Measurements from ENCODE around the gene ISM1.

Gene ISM1

DNA sequence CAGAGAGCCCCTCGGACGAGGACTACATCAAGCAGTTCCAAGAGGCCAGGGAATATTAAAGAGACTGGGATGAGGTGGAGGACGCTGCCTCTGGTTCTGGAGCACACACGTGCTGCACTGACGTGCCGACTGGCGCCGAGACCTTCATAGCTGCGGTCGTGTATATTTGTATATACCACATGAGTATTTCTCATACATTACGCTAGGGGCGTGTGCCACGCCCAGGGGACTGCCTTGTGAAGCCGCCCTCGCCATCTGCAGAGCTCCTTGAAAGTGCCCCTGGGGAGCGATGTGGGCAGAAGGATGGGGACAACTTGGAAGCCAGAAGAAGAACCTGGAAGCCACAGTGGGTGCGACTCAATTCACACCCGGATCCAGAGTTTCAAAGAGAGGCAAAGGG is 78.3 kb downstream of the ISM1 start:
- H3K27ac ChIP-seq, result no peak overlapping the region
- DNase-seq, result no peak
- H3K36me3 ChIP-seq, result no peaks in the 10 kb centered on the region
- H3K4me3 ChIP-seq (ENCODE audit: low read depth, low read length), result no peak overlapping the region
- TF ChIP-seq, protein P1, sequence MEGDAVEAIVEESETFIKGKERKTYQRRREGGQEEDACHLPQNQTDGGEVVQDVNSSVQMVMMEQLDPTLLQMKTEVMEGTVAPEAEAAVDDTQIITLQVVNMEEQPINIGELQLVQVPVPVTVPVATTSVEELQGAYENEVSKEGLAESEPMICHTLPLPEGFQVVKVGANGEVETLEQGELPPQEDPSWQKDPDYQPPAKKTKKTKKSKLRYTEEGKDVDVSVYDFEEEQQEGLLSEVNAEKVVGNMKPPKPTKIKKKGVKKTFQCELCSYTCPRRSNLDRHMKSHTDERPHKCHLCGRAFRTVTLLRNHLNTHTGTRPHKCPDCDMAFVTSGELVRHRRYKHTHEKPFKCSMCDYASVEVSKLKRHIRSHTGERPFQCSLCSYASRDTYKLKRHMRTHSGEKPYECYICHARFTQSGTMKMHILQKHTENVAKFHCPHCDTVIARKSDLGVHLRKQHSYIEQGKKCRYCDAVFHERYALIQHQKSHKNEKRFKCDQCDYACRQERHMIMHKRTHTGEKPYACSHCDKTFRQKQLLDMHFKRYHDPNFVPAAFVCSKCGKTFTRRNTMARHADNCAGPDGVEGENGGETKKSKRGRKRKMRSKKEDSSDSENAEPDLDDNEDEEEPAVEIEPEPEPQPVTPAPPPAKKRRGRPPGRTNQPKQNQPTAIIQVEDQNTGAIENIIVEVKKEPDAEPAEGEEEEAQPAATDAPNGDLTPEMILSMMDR (IDR thresholded peaks at IDR 0.05; ENCODE audit: low read depth, low read length), result no peak
- H3K27me3 ChIP-seq (ENCODE audit: insufficient read depth, low read depth, severe bottlenecking), result no peaks in the 10 kb centered on the region
- no peaks in the 10 kb centered on the region for H3K9me3 ChIP-seq (ENCODE audit: severe bottlenecking)

DNA sequence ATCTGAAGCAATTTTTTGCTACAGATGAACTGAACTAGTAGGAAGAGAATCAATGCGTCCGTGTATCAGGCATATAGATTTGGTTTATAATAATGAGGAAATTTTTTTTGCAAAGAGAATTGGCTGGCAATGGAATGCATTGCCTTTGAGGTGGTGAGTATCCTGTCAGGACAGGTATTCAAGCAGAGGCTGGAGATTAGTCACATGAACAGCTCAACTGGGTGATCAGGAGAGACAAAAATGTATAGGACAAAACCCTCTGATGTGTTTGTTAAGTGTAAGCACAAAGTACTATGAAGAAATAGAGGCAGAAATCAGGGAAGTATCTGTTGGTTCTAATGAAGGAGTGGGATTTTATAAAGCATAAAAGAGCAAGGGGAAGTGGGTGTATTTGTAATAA is 80.5 kb downstream of the ISM1 start:
- Histone ChIP-seq H3K36me3 (no peaks in the 10 kb centered on the region), H3K27me3 (ENCODE audit: insufficient read depth, low read depth, severe bottlenecking) (no peaks in the 10 kb centered on the region), H3K27ac (no peak overlapping the region), H3K4me3 (ENCODE audit: low read depth, low read length) (no peak overlapping the region), H3K9me3 (ENCODE audit: severe bottlenecking) (no peaks in the 10 kb centered on the region)
- TF ChIP-seq, protein P1 (IDR thresholded peaks at IDR 0.05; ENCODE audit: low read depth, low read length), result no peak
- DNase-seq, result no peak

DNA sequence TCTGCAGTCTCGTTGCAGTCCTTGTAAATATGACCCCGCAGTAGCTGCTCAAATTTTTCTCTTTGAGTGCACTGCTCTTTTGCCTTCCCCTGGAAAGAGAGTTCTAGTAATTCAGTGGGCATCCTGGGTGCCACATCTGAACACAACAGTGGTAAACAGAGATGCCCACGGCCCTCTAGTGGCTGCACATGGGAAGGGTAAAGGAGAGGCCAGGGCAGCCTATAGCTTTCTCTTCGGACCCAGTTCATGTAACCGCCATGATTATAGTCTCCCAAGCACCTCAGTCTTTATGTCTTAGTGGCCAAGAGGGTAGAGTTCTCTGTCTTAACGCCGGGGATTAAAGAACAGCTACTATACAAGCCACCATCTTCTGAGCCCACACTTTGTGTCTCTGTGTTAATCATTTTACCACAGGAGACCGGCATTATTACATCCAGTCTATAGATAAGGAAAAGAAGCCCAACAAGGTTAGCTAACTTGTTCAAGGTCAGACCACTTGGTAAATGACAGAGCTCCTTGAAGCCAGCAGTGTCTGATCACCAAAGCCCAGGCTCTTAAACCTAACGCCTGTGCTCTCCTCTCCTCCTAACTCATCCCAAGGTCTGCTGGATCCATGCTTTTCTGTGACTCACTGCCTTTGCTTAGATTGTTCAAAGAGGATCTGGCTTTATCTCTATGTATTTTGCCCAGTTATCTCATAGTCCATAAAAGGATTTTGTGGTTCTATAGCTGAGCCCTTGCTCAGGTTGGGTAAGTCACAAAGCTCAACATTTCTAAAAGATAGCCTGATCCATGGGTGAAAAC is 81.8 kb downstream of the ISM1 start:
- Histone ChIP-seq H3K9me3 (ENCODE audit: severe bottlenecking) (no peaks in the 10 kb centered on the region), H3K27ac (no peak overlapping the region), H3K36me3 (no peaks in the 10 kb centered on the region), H3K4me3 (ENCODE audit: low read depth, low read length) (no peak overlapping the region), H3K27me3 (ENCODE audit: insufficient read depth, low read depth, severe bottlenecking) (no peaks in the 10 kb centered on the region)
- TF ChIP-seq, protein P1 (IDR thresholded peaks at IDR 0.05; ENCODE audit: low read depth, low read length), result peak; percentile 85
- DNase-seq, result peak; percentile 62

DNA sequence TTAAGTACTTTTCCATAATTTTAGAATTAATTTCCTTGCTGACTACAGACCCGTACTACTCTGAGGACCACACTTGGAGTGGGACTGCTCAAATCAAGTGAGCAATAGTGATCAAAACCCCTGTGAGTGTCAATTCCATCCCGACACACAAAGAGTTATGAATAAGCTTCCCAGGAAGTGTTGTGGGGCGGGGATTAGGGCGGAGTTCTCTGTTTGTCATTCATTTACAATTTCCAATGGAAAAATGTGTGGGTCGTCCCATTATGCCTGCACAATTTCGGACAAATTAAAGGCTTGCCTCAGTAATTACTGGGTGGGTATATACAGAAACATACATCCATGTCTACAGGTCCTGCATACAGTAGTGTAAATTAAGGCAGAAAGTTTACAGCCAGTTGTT is 84.2 kb downstream of the ISM1 start:
- TF ChIP-seq, protein P1 (IDR thresholded peaks at IDR 0.05; ENCODE audit: low read depth, low read length), result no peak
- Histone ChIP-seq H3K4me3 (ENCODE audit: low read depth, low read length) (no peak overlapping the region), H3K27me3 (ENCODE audit: insufficient read depth, low read depth, severe bottlenecking) (no peaks in the 10 kb centered on the region), H3K9me3 (ENCODE audit: severe bottlenecking) (no peaks in the 10 kb centered on the region), H3K27ac (no peak overlapping the region), H3K36me3 (no peaks in the 10 kb centered on the region)
- no peak for DNase-seq

DNA sequence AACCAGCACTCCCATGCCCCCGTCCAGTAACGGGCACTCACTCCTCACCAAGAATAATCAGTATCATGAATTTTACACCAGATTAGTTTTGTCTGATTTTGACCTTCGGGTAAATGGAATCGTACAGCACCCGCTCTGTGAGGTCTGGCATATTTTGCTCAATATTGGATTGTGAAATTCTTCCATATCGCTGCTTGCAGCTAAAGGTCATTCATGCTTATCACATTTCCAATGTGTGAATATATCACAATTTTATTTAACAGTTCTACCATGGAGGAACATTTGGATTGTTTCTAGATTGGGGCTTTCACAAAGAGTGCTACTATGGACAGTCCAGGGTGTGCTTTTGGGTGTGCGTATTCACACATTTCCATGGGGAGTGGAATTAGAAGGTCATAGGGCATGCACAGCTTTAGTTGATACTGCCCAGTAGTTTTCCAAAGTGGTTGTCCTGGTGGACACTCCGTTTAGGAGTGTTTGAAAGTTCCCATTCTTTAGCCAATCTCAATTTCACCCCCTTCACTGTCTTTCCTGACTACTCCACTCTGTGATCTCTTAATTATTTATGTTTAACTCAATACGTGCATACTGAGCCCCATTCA is 86.6 kb downstream of the ISM1 start:
- H3K27me3 ChIP-seq (ENCODE audit: insufficient read depth, low read depth, severe bottlenecking), result no peaks in the 10 kb centered on the region
- no peak overlapping the region for H3K4me3 ChIP-seq (ENCODE audit: low read depth, low read length)
- no peaks in the 10 kb centered on the region for H3K9me3 ChIP-seq (ENCODE audit: severe bottlenecking)
- no peak overlapping the region for H3K27ac ChIP-seq
- no peaks in the 10 kb centered on the region for H3K36me3 ChIP-seq
- no peak for DNase-seq
- TF ChIP-seq, protein P1 (IDR thresholded peaks at IDR 0.05; ENCODE audit: low read depth, low read length), result no peak
